Mesendoderm (in vitro differentiated cells): ENCODE results near the gene CPT1B.

Experiments
- DNase-seq: peaks from one replicate; pipeline ENCODE4 v3.0.0; 2013
- H2AK5ac ChIP-seq: 2 replicates; pipeline ENCODE4 v1.6.1; 2013; ENCODE audit warnings: low read length, inconsistent platforms
- H2BK120ac ChIP-seq: 2 replicates; pipeline ENCODE4 v1.6.1; 2013; ENCODE audit warnings: low read depth, mild to moderate bottlenecking, low read length, moderate library complexity, mixed read lengths
- H2BK15ac ChIP-seq: replicated peaks from 2 replicates; pipeline ENCODE4 v1.6.1; 2013; ENCODE audit warnings: low read depth, mild to moderate bottlenecking, moderate library complexity
- H2BK5ac ChIP-seq: 2 replicates; pipeline ENCODE4 v1.6.1; 2013; ENCODE audit warnings: low read length, inconsistent platforms
- H3K18ac ChIP-seq: 2 replicates; pipeline ENCODE4 v1.6.1; 2013; ENCODE audit warnings: mild to moderate bottlenecking, low read length, mixed read lengths
- H3K23ac ChIP-seq: one replicate; pipeline ENCODE4 v1.6.1; 2013; ENCODE audit warnings: low read length
- H3K27ac ChIP-seq: 2 replicates; pipeline ENCODE4 v1.5.1; 2013; ENCODE audit warnings: low read depth, mild to moderate bottlenecking, inconsistent platforms, low read length, moderate library complexity
- H3K27me3 ChIP-seq: 2 replicates; pipeline ENCODE4 v1.6.1; 2013; ENCODE audit warnings: low read length, control low read depth, mild to moderate bottlenecking, inconsistent platforms; ENCODE audit not compliant: insufficient read depth, poor library complexity
- H3K36me3 ChIP-seq: 2 replicates; pipeline ENCODE4 v1.6.1; 2013; ENCODE audit warnings: low read length, inconsistent platforms; ENCODE audit not compliant: control insufficient read depth, insufficient read depth
- H3K4ac ChIP-seq: one replicate; pipeline ENCODE4 v1.6.1; 2013; ENCODE audit warnings: low read depth, mild to moderate bottlenecking, low read length, moderate library complexity
- H3K4me1 ChIP-seq: 2 replicates; pipeline ENCODE4 v1.6.1; 2013; ENCODE audit warnings: low read depth, low read length, inconsistent platforms; ENCODE audit not compliant: control insufficient read depth
- H3K4me2 ChIP-seq: 2 replicates; pipeline ENCODE4 v1.6.1; 2013; ENCODE audit warnings: low read length
- H3K4me3 ChIP-seq: 2 replicates; pipeline ENCODE4 v1.5.1; 2013; ENCODE audit warnings: mild to moderate bottlenecking, low read length
- H3K56ac ChIP-seq: one replicate; pipeline ENCODE4 v1.6.1; 2013; ENCODE audit warnings: low read length
- H3K79me1 ChIP-seq: 2 replicates; pipeline ENCODE4 v1.6.1; 2013; ENCODE audit warnings: low read length, inconsistent platforms
- H3K79me2 ChIP-seq: 2 replicates; pipeline ENCODE4 v1.6.1; 2013; ENCODE audit warnings: mild to moderate bottlenecking, low read length; ENCODE audit not compliant: control insufficient read depth, insufficient read depth
- H3K9ac ChIP-seq: 2 replicates; pipeline ENCODE4 v1.6.1; 2013; ENCODE audit warnings: low read length, inconsistent platforms
- H4K5ac ChIP-seq: one replicate; pipeline ENCODE4 v1.6.1; 2013; ENCODE audit warnings: low read length
- H4K8ac ChIP-seq: one replicate; pipeline ENCODE4 v1.6.1; 2013; ENCODE audit warnings: low read depth, mild to moderate bottlenecking, control low read depth, low read length, moderate library complexity
- WGBS: extraction: QIAGEN DNeasy Blood & Tissue Kit; methylation state at CpG from one replicate; pipeline ENCODE4 v1.1.7; 2013; ENCODE audit warnings: low lambda C conversion rate, missing lambda C conversion rate; ENCODE audit not compliant: insufficient coverage; ENCODE audit errors: extremely low coverage; 5-methylcytosine and 5-hydroxymethylcytosine counted together

CPT1B gene

GRCh38 chr22:50576070-50576469, 2.2 kb downstream of the CPT1B start:
- Histone ChIP-seq H3K4me2 (no peak overlapping the region), H3K9ac (no peak overlapping the region), H2BK5ac (no peak overlapping the region), H3K18ac (no peak overlapping the region), H3K79me1 (no peaks in the 10 kb centered on the region), H3K79me2 (no peaks in the 10 kb centered on the region), H2AK5ac (no peak overlapping the region), H3K27me3 (no peaks in the 10 kb centered on the region), H3K4ac (no peak overlapping the region), H2BK15ac (no peak overlapping the region), H4K8ac (no peak overlapping the region), H2BK120ac (no peak overlapping the region), H3K36me3 (peaks cover 15% of the 10 kb centered on the region), H3K56ac (no peak overlapping the region), H3K27ac (no peak overlapping the region), H3K4me1 (no peaks in the 10 kb centered on the region), H3K4me3 (no peak overlapping the region), H4K5ac (no peak overlapping the region), H3K23ac (no peak overlapping the region)
- DNase-seq = peak; percentile 76
- no CpG with 5 or more reads among the region's 5 CpGs for WGBS

GRCh38 chr22:50575426-50575941, 2.7 kb downstream of the CPT1B start:
- no peak overlapping the region for H2BK120ac ChIP-seq
- no peaks in the 10 kb centered on the region for H3K4me1 ChIP-seq
- H2AK5ac ChIP-seq = no peak overlapping the region
- H3K4me3 ChIP-seq = no peak overlapping the region
- H3K56ac ChIP-seq = no peak overlapping the region
- H3K4ac ChIP-seq = no peak overlapping the region
- H3K23ac ChIP-seq = no peak overlapping the region
- no peaks in the 10 kb centered on the region for H3K79me1 ChIP-seq
- no peak overlapping the region for H2BK15ac ChIP-seq
- H3K27me3 ChIP-seq = no peaks in the 10 kb centered on the region
- no peaks in the 10 kb centered on the region for H3K79me2 ChIP-seq
- no peak overlapping the region for H4K5ac ChIP-seq
- H2BK5ac ChIP-seq = no peak overlapping the region
- H3K36me3 ChIP-seq = peaks cover 20% of the 10 kb centered on the region
- no peak overlapping the region for H3K27ac ChIP-seq
- no peak for DNase-seq
- H3K18ac ChIP-seq = no peak overlapping the region
- no peak overlapping the region for H3K4me2 ChIP-seq
- H3K9ac ChIP-seq = no peak overlapping the region
- WGBS = no CpG with 5 or more reads among the region's 8 CpGs
- no peak overlapping the region for H4K8ac ChIP-seq

- Histone ChIP-seq H3K4me2 (no peak overlapping the region), H3K18ac (no peak overlapping the region), H3K27me3 (no peaks in the 10 kb centered on the region), H3K27ac (no peak overlapping the region), H2AK5ac (no peak overlapping the region), H3K79me2 (no peaks in the 10 kb centered on the region), H2BK15ac (no peak overlapping the region), H3K36me3 (peaks cover 21% of the 10 kb centered on the region), H3K79me1 (no peaks in the 10 kb centered on the region), H2BK5ac (no peak overlapping the region), H3K23ac (no peak overlapping the region), H3K9ac (no peak overlapping the region), H3K4ac (no peak overlapping the region), H2BK120ac (no peak overlapping the region), H4K5ac (no peak overlapping the region), H3K56ac (no peak overlapping the region), H4K8ac (no peak overlapping the region), H3K4me1 (no peaks in the 10 kb centered on the region), H3K4me3 (no peak overlapping the region)
- no CpG with 5 or more reads among the region's 11 CpGs for WGBS
- no peak for DNase-seq
Measured at GRCh38 chr22:50574383-50574755, 3.9 kb downstream of the CPT1B start.

- Histone ChIP-seq H3K18ac (no peak overlapping the region), H3K4me3 (no peak overlapping the region), H3K9ac (no peak overlapping the region), H3K27ac (no peak overlapping the region), H3K56ac (no peak overlapping the region), H4K5ac (no peak overlapping the region), H3K27me3 (no peaks in the 10 kb centered on the region), H2BK5ac (no peak overlapping the region), H3K4ac (no peak overlapping the region), H3K4me1 (no peaks in the 10 kb centered on the region), H3K4me2 (no peak overlapping the region), H2BK120ac (no peak overlapping the region), H2BK15ac (no peak overlapping the region), H3K36me3 (peaks cover 24% of the 10 kb centered on the region), H4K8ac (no peak overlapping the region), H3K23ac (no peak overlapping the region), H3K79me1 (no peaks in the 10 kb centered on the region), H3K79me2 (no peaks in the 10 kb centered on the region), H2AK5ac (no peak overlapping the region)
- no CpG with 5 or more reads among the region's 26 CpGs for WGBS
- DNase-seq = no peak
Measured at GRCh38 chr22:50573491-50574382, 4.5 kb downstream of the CPT1B start.

- H3K4me3 ChIP-seq = no peak overlapping the region
- peaks cover 24% of the 10 kb centered on the region for H3K36me3 ChIP-seq
Measured at GRCh38 chr22:50572965-50573364, 5.3 kb downstream of the CPT1B start.

More at GRCh38 chr22:50572965-50573364, 5.3 kb downstream of the CPT1B start:
- Histone ChIP-seq H3K4me1 (no peaks in the 10 kb centered on the region), H2BK120ac (no peak overlapping the region), H3K9ac (no peak overlapping the region), H2AK5ac (no peak overlapping the region), H3K4ac (no peak overlapping the region), H3K56ac (no peak overlapping the region), H2BK5ac (no peak overlapping the region), H3K18ac (no peak overlapping the region), H3K4me2 (no peak overlapping the region), H3K79me2 (no peaks in the 10 kb centered on the region), H4K5ac (no peak overlapping the region), H2BK15ac (no peak overlapping the region), H3K23ac (no peak overlapping the region), H3K27ac (no peak overlapping the region), H4K8ac (no peak overlapping the region), H3K79me1 (no peaks in the 10 kb centered on the region), H3K27me3 (no peaks in the 10 kb centered on the region)
- DNase-seq = no peak
- WGBS = no CpG with 5 or more reads among the region's 11 CpGs
